PFSK-1 (cell line): ENCODE measurements around the gene ZNF385D.

ENCODE experiments used
- POLR2AphosphoS5 ChIP-seq: IDR thresholded peaks from 2 replicates; pipeline ENCODE4 v1.6.1; 2012; ENCODE audit warnings: low read depth, mild to moderate bottlenecking, control low read depth, low read length, moderate library complexity
- SIN3A ChIP-seq: IDR thresholded peaks from 2 replicates; pipeline ENCODE4 v1.6.1; 2012; ENCODE audit warnings: mild to moderate bottlenecking, low read length, moderate library complexity, borderline replicate concordance; ENCODE audit not compliant: insufficient read depth
- TAF1 ChIP-seq: IDR thresholded peaks from 2 replicates; pipeline ENCODE4 v1.6.1; 2012; ENCODE audit warnings: low read length, control low read depth, borderline replicate concordance; ENCODE audit not compliant: insufficient read depth

DNA sequence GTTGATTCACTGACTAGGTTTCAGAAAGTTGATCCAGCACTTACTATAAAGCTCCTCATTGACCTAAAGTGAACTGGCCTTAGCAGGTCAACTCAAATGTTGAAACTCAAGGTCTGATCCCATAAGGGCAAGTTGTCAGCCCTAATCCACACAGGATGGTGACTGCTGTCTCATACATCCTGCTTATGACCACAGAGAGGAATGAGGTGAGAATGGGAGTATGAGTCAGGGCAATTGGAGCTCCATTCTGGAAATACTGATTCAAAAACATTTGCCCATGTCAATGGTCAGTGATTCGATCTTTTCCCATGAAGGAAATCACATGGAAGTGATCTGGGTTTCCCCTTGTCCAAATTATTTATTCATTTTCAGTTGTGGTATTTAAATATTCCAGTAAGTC lies 78.7 kb downstream of the ZNF385D start:
- TF ChIP-seq POLR2AphosphoS5 (peak; percentile 75), SIN3A (no peak), TAF1 (no peak)
